Measurements from ENCODE around the gene CIDEC.

GRCh38 chr3:9861626-9862130 lies 18.4 kb downstream of the CIDEC start:
- no peak for TF ChIP-seq CTCF (IDR thresholded peaks at IDR 0.05)
- TF ChIP-seq POLR2AphosphoS5 (IDR thresholded peaks at IDR 0.05): no peak
- TF ChIP-seq POLR2A (IDR thresholded peaks at IDR 0.05): no peak
